Measurements from ENCODE around the gene CDC23. TPM values are rescaled to one million over a fixed set of nuclear protein-coding genes. Genes with fewer than 3 reads are reported as not detected.
"Not testable (repeated sequence)": the region's sequence is repeated elsewhere in the genome, so short reads cannot be mapped to it uniquely, and the experiment has no call there.

Gene CDC23
- polyA plus RNA-seq, 3 donors = 7.8 to 15.9 (median 12.8) TPM

DNA sequence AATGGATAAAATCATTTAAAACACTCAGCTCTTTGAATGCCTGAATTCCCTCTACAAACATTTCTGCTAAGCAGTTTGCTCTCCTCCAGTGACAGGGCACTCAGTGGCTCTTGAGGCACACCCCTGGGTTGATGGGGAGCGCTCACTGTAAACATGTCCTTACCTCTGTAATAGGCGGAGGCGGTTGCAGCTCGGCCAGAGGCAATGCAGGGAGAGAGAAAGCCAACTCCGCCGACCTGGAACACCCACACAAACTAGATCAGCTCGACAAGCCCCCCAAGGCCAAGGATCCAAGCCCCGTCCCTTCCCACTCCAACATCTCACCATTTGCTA, 329 bp downstream of the CDC23 start:
- intact Hi-C loops (cut with micrococcal nuclease) = loop anchor here (5.0 to 10.0 kb wide), 3 partner anchors 35 to 125 kb away; partner anchors contain the start of genes FAM53C (in 2 of the 2), BRD8 (in 1 of the 2), CDC25C (in 1 of the 2) and KIF20A (in 1 of the 2)
- Mint-ChIP-seq H3K4me1 (peaks cover 14% of the 10 kb centered on the region), H3K4me3 (peak overlapping the region; percentile 98 to 100), H3K9me3 (no peaks in the 10 kb centered on the region), H3K27me3 (ENCODE audit: low read depth in 3 of 3) (peaks cover 0 to 1% (median 0%) of the 10 kb centered on the region in 3 donors), H3K27ac (peak overlapping the region; percentile 92 to 99 (median 97)), H3K36me3 (peaks cover 8 to 16% of the 10 kb centered on the region in 2 donors)
- Histone ChIP-seq H3K4me1 (ENCODE audit: control insufficient read depth in 1 of 2, insufficient read depth in 2 of 2, low read length in 2 of 2) (peaks cover 14 to 19% of the 10 kb centered on the region in 2 donors), H3K27ac (ENCODE audit: low read depth in 1 of 2, low read length in 2 of 2) (peak overlapping the region; percentile 58 to 95), H3K9me3 (replicated peaks in 1 of 2; ENCODE audit: control insufficient read depth in 1 of 2, insufficient read depth in 1 of 2, low read length in 2 of 2) (no peaks in the 10 kb centered on the region), H3K4me2 (replicated peaks; ENCODE audit: extremely low read depth, low read length, poor library complexity, severe bottlenecking) (peak overlapping the region; percentile 94), H2AFZ (ENCODE audit: insufficient read depth, low read depth, low read length, poor library complexity, severe bottlenecking) (peak overlapping the region; percentile 99), H3K9ac (ENCODE audit: insufficient read depth, low read length, poor library complexity, severe bottlenecking) (peak overlapping the region; percentile 94), H3K79me2 (ENCODE audit: insufficient read depth, low read length) (peaks cover 52% of the 10 kb centered on the region), H3K4me3 (replicated peaks in 1 of 3; ENCODE audit: low read depth in 2 of 3, low read length in 3 of 3) (peak overlapping the region; percentile 58 to 99 (median 94)), H4K20me1 (ENCODE audit: insufficient read depth, low read length) (no peaks in the 10 kb centered on the region), H3K27me3 (ENCODE audit: control insufficient read depth in 2 of 2, insufficient read depth in 2 of 2, low read length in 2 of 2) (no peaks in the 10 kb centered on the region), H3K36me3 (replicated peaks in 1 of 2; ENCODE audit: control insufficient read depth in 1 of 2, insufficient read depth in 2 of 2, low read length in 2 of 2) (peaks cover 2 to 19% of the 10 kb centered on the region in 2 donors)
- WGBS (ENCODE audit: insufficient coverage) = 0% methylated on average over 3 of the region's 8 CpGs
- no peak for DNase-seq
- TF ChIP-seq, protein P1, sequence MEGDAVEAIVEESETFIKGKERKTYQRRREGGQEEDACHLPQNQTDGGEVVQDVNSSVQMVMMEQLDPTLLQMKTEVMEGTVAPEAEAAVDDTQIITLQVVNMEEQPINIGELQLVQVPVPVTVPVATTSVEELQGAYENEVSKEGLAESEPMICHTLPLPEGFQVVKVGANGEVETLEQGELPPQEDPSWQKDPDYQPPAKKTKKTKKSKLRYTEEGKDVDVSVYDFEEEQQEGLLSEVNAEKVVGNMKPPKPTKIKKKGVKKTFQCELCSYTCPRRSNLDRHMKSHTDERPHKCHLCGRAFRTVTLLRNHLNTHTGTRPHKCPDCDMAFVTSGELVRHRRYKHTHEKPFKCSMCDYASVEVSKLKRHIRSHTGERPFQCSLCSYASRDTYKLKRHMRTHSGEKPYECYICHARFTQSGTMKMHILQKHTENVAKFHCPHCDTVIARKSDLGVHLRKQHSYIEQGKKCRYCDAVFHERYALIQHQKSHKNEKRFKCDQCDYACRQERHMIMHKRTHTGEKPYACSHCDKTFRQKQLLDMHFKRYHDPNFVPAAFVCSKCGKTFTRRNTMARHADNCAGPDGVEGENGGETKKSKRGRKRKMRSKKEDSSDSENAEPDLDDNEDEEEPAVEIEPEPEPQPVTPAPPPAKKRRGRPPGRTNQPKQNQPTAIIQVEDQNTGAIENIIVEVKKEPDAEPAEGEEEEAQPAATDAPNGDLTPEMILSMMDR (IDR thresholded peaks at IDR 0.05) = no peak

DNA sequence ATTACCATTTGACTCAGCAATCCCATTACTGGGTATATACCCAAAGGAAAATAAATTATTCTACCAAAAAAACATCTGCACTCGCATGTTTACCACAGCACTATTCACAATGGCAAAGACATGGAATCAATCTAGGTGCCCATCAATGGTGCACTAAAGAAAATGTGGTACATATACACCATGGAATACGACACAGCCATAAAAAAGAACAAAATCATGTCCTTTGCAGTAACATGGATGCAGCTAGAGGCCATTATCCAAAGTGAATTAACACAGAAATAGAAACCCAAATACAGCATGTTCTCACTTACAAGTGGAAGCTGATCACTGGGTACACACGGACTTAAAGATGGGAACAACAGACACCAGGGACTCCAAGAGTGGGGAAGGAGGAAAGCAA, 2.1 kb downstream of the CDC23 start:
- Mint-ChIP-seq H3K36me3 (peaks cover 8 to 22% of the 10 kb centered on the region in 2 donors), H3K27ac (no peak overlapping the region), H3K9me3 (no peaks in the 10 kb centered on the region), H3K4me1 (peaks cover 14% of the 10 kb centered on the region), H3K4me3 (no peak overlapping the region), H3K27me3 (ENCODE audit: low read depth in 3 of 3) (peaks cover 0 to 1% (median 0%) of the 10 kb centered on the region in 3 donors)
- Histone ChIP-seq H3K4me1 (ENCODE audit: control insufficient read depth in 1 of 2, insufficient read depth in 2 of 2, low read length in 2 of 2) (peaks cover 14 to 19% of the 10 kb centered on the region in 2 donors), H2AFZ (ENCODE audit: insufficient read depth, low read depth, low read length, poor library complexity, severe bottlenecking) (no peak overlapping the region), H3K27me3 (ENCODE audit: control insufficient read depth in 2 of 2, insufficient read depth in 2 of 2, low read length in 2 of 2) (no peaks in the 10 kb centered on the region), H3K4me2 (replicated peaks; ENCODE audit: extremely low read depth, low read length, poor library complexity, severe bottlenecking) (no peak overlapping the region), H3K4me3 (replicated peaks in 1 of 3; ENCODE audit: low read depth in 2 of 3, low read length in 3 of 3) (no peak overlapping the region), H3K9me3 (replicated peaks in 1 of 2; ENCODE audit: control insufficient read depth in 1 of 2, insufficient read depth in 1 of 2, low read length in 2 of 2) (no peaks in the 10 kb centered on the region), H3K79me2 (ENCODE audit: insufficient read depth, low read length) (peaks cover 62% of the 10 kb centered on the region), H3K27ac (ENCODE audit: low read depth in 1 of 2, low read length in 2 of 2) (no peak overlapping the region), H3K36me3 (replicated peaks in 1 of 2; ENCODE audit: control insufficient read depth in 1 of 2, insufficient read depth in 2 of 2, low read length in 2 of 2) (peaks cover 6 to 33% of the 10 kb centered on the region in 2 donors), H4K20me1 (ENCODE audit: insufficient read depth, low read length) (no peaks in the 10 kb centered on the region), H3K9ac (ENCODE audit: insufficient read depth, low read length, poor library complexity, severe bottlenecking) (no peak overlapping the region)
- DNase-seq = no peak
- intact Hi-C loops (cut with micrococcal nuclease) = loop anchor here (5.0 to 10.0 kb wide), 3 partner anchors 34 to 126 kb away; partner anchors contain the start of genes FAM53C (in 2 of the 2), BRD8 (in 1 of the 2), CDC25C (in 1 of the 2) and KIF20A (in 1 of the 2)
- WGBS (ENCODE audit: insufficient coverage) = no CpG with 5 or more reads among the region's 3 CpGs
- TF ChIP-seq, protein P1 (IDR thresholded peaks at IDR 0.05) = no peak

DNA sequence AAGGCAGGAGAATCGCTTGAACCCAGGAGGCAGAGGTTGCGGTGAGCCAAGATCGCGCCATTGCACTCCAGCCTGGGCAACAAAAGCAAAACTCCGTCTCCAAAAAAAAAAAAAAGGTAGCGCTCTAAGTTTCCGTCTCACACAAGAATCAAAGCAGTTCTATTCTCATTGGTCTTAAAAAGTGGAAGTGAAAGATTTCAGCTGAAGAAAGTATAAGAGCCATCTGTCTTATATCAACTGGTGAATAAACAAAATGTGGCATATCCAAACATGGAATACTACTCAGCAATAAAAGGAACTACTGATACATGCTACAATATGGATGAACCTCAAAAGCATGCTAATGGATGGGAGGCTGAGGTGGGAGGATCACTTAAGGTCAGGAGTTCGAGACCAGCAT, 19.3 kb downstream of the CDC23 start:
- H3K9me3 ChIP-seq (replicated peaks in 1 of 2; ENCODE audit: control insufficient read depth in 1 of 2, insufficient read depth in 1 of 2, low read length in 2 of 2); H3K4me1 ChIP-seq (ENCODE audit: control insufficient read depth in 1 of 2, insufficient read depth in 2 of 2, low read length in 2 of 2); H3K9me3 Mint-ChIP-seq; H3K4me1 Mint-ChIP-seq; H3K27ac Mint-ChIP-seq; H3K4me3 Mint-ChIP-seq; H2AFZ ChIP-seq (ENCODE audit: insufficient read depth, low read depth, low read length, poor library complexity, severe bottlenecking); H3K27ac ChIP-seq (ENCODE audit: low read depth in 1 of 2, low read length in 2 of 2); H3K4me3 ChIP-seq (replicated peaks in 1 of 3; ENCODE audit: low read depth in 2 of 3, low read length in 3 of 3); H3K9ac ChIP-seq (ENCODE audit: insufficient read depth, low read length, poor library complexity, severe bottlenecking); H3K27me3 ChIP-seq (ENCODE audit: control insufficient read depth in 2 of 2, insufficient read depth in 2 of 2, low read length in 2 of 2); H4K20me1 ChIP-seq (ENCODE audit: insufficient read depth, low read length); H3K79me2 ChIP-seq (ENCODE audit: insufficient read depth, low read length); H3K4me2 ChIP-seq (replicated peaks; ENCODE audit: extremely low read depth, low read length, poor library complexity, severe bottlenecking); DNase-seq; intact Hi-C loops (cut with micrococcal nuclease); H3K27me3 Mint-ChIP-seq (ENCODE audit: low read depth in 3 of 3): not testable (repeated sequence)
- peaks cover 60 to 83% of the 10 kb centered on the region in 2 donors for H3K36me3 Mint-ChIP-seq
- peaks cover 72 to 83% of the 10 kb centered on the region in 2 donors for H3K36me3 ChIP-seq (replicated peaks in 1 of 2; ENCODE audit: control insufficient read depth in 1 of 2, insufficient read depth in 2 of 2, low read length in 2 of 2)
- no CpG with 5 or more reads among the region's 8 CpGs for WGBS (ENCODE audit: insufficient coverage)
